Uterus (tissue), 4 donors: ENCODE data around the gene AGBL1. TPM values are rescaled to one million over a fixed set of nuclear protein-coding genes. Genes with fewer than 3 reads are reported as not detected.

ENCODE experiments used
- DNase-seq, 2 donors: peaks; one replicate each; pipeline ENCODE4 v3.0.0-alpha.2; 2019 to 2020
- H3K27ac ChIP-seq, 2 donors: fragments of 200-600 bp; sonication (generic); 1 replicate in 1 of 2; 2 replicates in 1 of 2; pipeline ENCODE4 v1.5.1; 2016 to 2018
- H3K27me3 ChIP-seq, 2 donors: fragments of 200-600 bp; sonication (generic); one replicate each; pipeline ENCODE4 v1.5.1; 2018 to 2019; ENCODE audit warnings: control low read depth in 1 of 2
- H3K36me3 ChIP-seq, 2 donors: fragments of 200-600 bp; sonication (generic); one replicate each; pipeline ENCODE4 v1.5.1; 2019; ENCODE audit warnings: control low read depth in 1 of 2
- H3K4me1 ChIP-seq, 2 donors: fragments of 200-600 bp; sonication (generic); one replicate each; pipeline ENCODE4 v1.5.1; 2018 to 2019; ENCODE audit warnings: control low read depth in 1 of 2
- H3K4me3 ChIP-seq, 2 donors: fragments of 200-600 bp; sonication (generic); 1 replicate in 1 of 2; 2 replicates in 1 of 2; pipeline ENCODE4 v1.5.1; 2018 to 2019; ENCODE audit warnings: mild to moderate bottlenecking in 1 of 2
- H3K9me3 ChIP-seq, 2 donors: fragments of 200-600 bp; sonication (generic); one replicate each; pipeline ENCODE4 v1.5.1; 2019; ENCODE audit warnings: control low read depth in 1 of 2
- POLR2A ChIP-seq, 2 donors: fragments of 450-650 bp; IDR thresholded peaks; one replicate each; pipeline ENCODE4 v1.6.1; 2016; ENCODE audit warnings: antibody characterized with exemption in 2 of 2, mild to moderate bottlenecking in 1 of 2, moderate library complexity in 1 of 2
- intact Hi-C: fragments of 100-400 bp; cut with DNase I; formaldehyde crosslinking; loops from one replicate; pipeline ENCODE4 v1.15.1; 2023; ENCODE audit warnings: low total_unique reads
- total RNA-seq, 4 donors: library from RNA; depleted of rRNA in 3 of 4; stranded (reverse); fragments of >200 nt in 3 of 4; gene quantifications; one replicate each; pipeline versions ENCODE4 v1.1.0 to v1.2.4, GENCODE V29; 2014 to 2023
- TF ChIP-seq, protein P1 (sequence below), 4 experiments: fragments of 200-600 bp in 2 of 4; fragments of 450-650 bp in 2 of 4; sonication (generic) in 2 of 4; IDR thresholded peaks; one replicate each; pipeline ENCODE4 v1.5.1; 2016 to 2019; ENCODE audit warnings: antibody characterized with exemption in 4 of 4, mild to moderate bottlenecking in 2 of 4, moderate library complexity in 1 of 4
- donor health status: DM: yes; HTN: yes; CAD: no.

The AGBL1 gene
- total RNA-seq, 4 donors from 2014 or later = 0.07 TPM; not detected in 3

DNA sequence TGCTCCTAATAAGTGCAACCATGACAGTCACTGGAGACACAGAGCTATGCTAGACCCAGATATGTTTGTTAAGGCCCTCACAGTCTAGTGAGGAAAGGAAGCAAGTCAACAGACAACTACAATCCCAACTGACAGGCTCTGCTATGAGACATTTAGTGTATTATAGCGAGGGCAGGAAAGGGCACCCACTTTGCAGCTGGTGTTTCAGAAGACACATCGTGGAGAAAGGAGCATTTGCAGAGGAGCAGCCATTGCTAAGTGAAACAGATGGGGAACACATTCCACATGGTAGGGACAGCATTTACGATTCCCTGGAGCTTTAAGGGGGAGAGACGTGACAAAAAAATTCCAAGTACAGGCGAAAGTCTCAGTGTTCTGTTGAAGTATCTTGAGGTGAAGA is 685.6 kb downstream of the AGBL1 start:
- H3K4me3 ChIP-seq = no peak overlapping the region
- intact Hi-C loops = no loop called here
- H3K4me1 ChIP-seq = no peaks in the 10 kb centered on the region
- H3K9me3 ChIP-seq = no peaks in the 10 kb centered on the region
- TF ChIP-seq, protein P1, sequence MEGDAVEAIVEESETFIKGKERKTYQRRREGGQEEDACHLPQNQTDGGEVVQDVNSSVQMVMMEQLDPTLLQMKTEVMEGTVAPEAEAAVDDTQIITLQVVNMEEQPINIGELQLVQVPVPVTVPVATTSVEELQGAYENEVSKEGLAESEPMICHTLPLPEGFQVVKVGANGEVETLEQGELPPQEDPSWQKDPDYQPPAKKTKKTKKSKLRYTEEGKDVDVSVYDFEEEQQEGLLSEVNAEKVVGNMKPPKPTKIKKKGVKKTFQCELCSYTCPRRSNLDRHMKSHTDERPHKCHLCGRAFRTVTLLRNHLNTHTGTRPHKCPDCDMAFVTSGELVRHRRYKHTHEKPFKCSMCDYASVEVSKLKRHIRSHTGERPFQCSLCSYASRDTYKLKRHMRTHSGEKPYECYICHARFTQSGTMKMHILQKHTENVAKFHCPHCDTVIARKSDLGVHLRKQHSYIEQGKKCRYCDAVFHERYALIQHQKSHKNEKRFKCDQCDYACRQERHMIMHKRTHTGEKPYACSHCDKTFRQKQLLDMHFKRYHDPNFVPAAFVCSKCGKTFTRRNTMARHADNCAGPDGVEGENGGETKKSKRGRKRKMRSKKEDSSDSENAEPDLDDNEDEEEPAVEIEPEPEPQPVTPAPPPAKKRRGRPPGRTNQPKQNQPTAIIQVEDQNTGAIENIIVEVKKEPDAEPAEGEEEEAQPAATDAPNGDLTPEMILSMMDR (IDR thresholded peaks at IDR 0.05) = no peak
- TF ChIP-seq POLR2A (IDR thresholded peaks at IDR 0.05) = no peak
- H3K27me3 ChIP-seq = no peaks in the 10 kb centered on the region
- no peak overlapping the region for H3K27ac ChIP-seq
- no peaks in the 10 kb centered on the region for H3K36me3 ChIP-seq
- DNase-seq = no peak

DNA sequence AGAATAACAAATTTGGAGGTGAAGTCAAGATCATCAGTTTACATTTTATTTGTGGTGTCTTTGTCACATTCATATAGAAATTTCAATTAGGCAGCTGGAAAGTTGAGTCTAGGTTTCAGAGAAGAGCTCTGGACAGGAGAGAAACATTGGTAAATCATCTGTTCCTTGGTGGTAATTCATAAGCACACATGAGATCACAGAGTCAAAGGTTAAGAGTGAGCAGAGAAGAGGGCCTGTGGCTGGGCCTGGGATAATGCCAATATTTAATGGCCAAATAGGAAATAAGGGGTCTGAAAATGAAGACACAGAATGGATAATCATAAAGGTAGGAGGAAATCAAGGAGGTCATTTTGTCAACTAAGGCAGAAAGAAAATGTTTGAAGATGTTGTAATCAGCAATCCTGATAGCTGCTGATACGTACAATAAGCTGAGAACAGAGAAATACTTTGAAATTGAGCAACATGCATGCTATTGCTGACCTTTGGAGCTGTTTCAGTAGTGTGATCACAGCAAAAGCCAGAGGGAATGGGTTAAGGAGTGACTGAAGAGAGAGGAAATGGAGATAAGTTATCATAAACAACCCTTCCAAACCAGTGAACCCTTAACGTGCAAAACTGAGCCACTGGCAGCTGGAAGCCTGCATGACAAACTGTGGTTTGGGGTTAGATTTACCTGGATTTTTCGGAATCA is 692.8 kb downstream of the AGBL1 start:
- Histone ChIP-seq H3K36me3 (no peaks in the 10 kb centered on the region), H3K27ac (no peak overlapping the region), H3K9me3 (no peaks in the 10 kb centered on the region), H3K4me1 (no peaks in the 10 kb centered on the region), H3K27me3 (no peaks in the 10 kb centered on the region), H3K4me3 (no peak overlapping the region)
- intact Hi-C loops = no loop called here
- TF ChIP-seq POLR2A (IDR thresholded peaks at IDR 0.05) = no peak
- TF ChIP-seq, protein P1 (IDR thresholded peaks at IDR 0.05) = no peak
- DNase-seq = no peak

DNA sequence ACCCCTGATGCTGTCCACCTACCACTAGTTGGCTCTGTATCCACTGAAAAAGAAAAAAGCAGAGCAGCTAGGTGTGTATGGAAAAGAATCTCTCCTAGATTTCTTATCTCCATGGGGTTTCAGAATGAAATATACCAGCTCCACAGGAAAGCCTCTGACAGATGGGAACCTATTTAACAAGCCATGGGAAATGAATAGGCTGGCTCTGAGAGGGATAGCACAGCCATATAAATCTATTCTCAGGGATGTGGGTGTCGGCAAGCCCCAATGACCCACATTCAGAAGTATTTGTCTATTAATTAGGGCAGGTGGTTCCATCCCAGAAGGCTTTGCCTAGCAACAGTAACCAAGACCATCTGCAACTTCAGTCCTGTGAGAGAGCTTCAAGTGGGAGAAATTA is 694.1 kb downstream of the AGBL1 start:
- no peak overlapping the region for H3K4me3 ChIP-seq
- no peaks in the 10 kb centered on the region for H3K4me1 ChIP-seq
- no peaks in the 10 kb centered on the region for H3K9me3 ChIP-seq
- DNase-seq = no peak
- no peak overlapping the region for H3K27ac ChIP-seq
- H3K36me3 ChIP-seq = no peaks in the 10 kb centered on the region
- TF ChIP-seq, protein P1 (IDR thresholded peaks at IDR 0.05) = no peak
- H3K27me3 ChIP-seq = no peaks in the 10 kb centered on the region
- intact Hi-C loops = no loop called here

DNA sequence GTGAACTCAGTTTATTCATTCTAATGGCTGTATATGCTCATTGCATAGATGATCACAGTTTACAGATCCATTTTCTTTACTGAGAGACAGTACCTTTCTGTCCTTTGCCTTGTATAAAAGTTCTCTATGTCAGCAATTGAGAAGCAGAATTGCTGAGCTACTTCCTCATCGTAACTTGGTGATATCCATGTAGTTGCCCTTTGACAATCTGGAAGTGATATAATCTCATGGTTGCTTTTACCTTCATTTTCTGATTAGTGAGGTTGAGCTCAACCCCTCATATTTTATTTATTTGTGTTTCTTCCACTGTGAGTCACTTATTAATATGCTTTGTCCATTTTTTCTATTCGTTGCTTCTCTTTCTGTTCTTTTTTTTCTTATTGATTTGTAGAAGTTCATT is 696.5 kb downstream of the AGBL1 start:
- Histone ChIP-seq H3K4me1 (no peaks in the 10 kb centered on the region), H3K27me3 (no peaks in the 10 kb centered on the region), H3K36me3 (no peaks in the 10 kb centered on the region), H3K27ac (no peak overlapping the region), H3K4me3 (no peak overlapping the region), H3K9me3 (no peaks in the 10 kb centered on the region)
- no peak for DNase-seq
- TF ChIP-seq, protein P1 (IDR thresholded peaks at IDR 0.05) = no peak
- TF ChIP-seq POLR2A (IDR thresholded peaks at IDR 0.05) = no peak
- intact Hi-C loops = no loop called here

DNA sequence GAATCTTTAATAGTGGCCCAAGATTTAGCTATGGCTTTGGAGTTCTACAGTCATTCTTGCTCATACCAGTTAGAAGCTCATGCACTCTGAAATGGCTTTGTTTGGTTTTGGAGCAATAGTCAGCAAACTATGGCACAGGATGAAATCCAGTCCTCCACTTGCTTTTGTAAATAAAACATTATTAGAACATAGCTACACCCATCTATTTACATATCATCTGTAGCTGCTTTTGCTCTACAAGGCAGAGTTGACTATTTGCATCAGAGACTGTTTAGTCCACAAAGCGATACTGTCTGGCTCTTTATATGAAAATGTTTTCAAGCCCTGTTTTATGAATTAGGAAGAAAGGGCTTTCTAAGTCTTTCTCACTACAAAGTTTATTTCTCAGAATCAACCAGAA is 716.9 kb downstream of the AGBL1 start:
- TF ChIP-seq, protein P1 (IDR thresholded peaks at IDR 0.05) = no peak
- no peaks in the 10 kb centered on the region for H3K27me3 ChIP-seq
- DNase-seq = no peak
- H3K9me3 ChIP-seq = no peaks in the 10 kb centered on the region
- H3K4me1 ChIP-seq = no peaks in the 10 kb centered on the region
- no peak overlapping the region for H3K4me3 ChIP-seq
- H3K36me3 ChIP-seq = no peaks in the 10 kb centered on the region
- intact Hi-C loops = no loop called here
- no peak overlapping the region for H3K27ac ChIP-seq
